Keratinocyte (primary cell): ENCODE results near the gene PAH.

Experiments
- EZH2 ChIP-seq: IDR thresholded peaks from one replicate; pipeline ENCODE4 v1.6.1; 2012; ENCODE audit warnings: inconsistent platforms, mild to moderate bottlenecking, low read length, moderate library complexity
- TF ChIP-seq, protein P1 (sequence below), 3 experiments: IDR thresholded peaks in 1 of 3; conservative IDR thresholded peaks in 1 of 3; optimal IDR thresholded peaks in 1 of 3; 2 replicates in 2 of 3; 3 replicates in 1 of 3; pipeline versions ENCODE3 to v1.5.1; 2011; ENCODE audit warnings: low read length in 3 of 3, mild to moderate bottlenecking in 3 of 3, moderate library complexity in 2 of 3, control low read depth in 1 of 3, inconsistent platforms in 1 of 3; ENCODE audit not compliant: insufficient read depth in 2 of 3; ENCODE audit errors: extremely low read depth in 1 of 3

DNA sequence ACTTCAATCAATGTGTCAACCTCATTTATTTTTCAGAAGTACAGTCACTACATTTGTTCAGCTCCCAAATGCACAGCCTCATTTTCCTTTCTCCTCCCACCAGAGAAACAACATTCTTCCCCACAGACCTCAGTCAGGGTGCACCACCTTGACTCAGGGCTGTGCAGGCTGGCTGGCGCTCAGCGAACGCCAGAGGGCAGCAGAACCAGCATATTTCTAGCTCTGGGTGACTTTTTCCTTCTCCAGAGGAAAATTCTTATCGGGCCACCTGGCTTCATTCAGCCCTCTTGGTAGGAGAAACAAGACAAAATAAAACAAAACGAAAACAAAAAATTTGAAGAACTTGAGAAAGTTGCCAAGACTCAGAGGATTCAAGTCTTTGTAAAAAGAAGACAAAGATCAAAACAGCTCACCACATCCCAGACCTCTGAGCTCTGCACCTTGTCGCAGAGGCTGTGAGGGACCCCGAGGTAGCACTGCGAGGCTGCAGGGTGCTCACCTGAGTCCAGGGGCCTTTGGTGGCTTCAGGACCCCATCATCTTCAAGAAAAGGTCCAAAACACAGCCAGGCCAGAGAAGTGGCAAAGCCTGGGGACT, 33.7 kb downstream of the PAH start:
- TF ChIP-seq, protein P1, sequence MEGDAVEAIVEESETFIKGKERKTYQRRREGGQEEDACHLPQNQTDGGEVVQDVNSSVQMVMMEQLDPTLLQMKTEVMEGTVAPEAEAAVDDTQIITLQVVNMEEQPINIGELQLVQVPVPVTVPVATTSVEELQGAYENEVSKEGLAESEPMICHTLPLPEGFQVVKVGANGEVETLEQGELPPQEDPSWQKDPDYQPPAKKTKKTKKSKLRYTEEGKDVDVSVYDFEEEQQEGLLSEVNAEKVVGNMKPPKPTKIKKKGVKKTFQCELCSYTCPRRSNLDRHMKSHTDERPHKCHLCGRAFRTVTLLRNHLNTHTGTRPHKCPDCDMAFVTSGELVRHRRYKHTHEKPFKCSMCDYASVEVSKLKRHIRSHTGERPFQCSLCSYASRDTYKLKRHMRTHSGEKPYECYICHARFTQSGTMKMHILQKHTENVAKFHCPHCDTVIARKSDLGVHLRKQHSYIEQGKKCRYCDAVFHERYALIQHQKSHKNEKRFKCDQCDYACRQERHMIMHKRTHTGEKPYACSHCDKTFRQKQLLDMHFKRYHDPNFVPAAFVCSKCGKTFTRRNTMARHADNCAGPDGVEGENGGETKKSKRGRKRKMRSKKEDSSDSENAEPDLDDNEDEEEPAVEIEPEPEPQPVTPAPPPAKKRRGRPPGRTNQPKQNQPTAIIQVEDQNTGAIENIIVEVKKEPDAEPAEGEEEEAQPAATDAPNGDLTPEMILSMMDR (optimal IDR thresholded peaks at IDR 0.05 in 1 of 3, IDR thresholded peaks at IDR 0.05 in 1 of 3, conservative IDR thresholded peaks at IDR 0.05 in 1 of 3; ENCODE audit: extremely low read depth in 1 of 3, insufficient read depth in 2 of 3, low read length in 3 of 3), result peak; percentile 78 to 90 (median 83)
- TF ChIP-seq EZH2, result no peak
